ENCODE data around the gene BTBD16.

Gene BTBD16

DNA sequence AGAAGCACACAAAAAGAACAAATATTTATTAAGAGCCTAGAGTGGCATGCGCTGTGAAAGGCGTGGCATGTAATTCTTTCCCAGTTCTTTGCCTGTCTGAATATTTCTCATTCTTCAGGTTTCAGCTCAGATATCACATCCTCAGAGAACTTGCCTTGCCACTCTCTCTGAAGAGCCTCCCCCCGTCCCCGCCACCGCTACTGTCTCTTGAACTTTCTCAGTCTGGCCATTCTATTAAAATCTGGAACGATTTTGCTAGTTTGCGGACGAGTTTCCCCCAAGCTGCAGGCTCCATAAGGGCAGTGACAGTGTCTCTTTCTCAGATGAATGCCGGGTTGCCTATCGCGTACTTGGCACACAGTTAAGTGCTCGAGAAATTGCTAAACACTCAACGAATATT is 102.6 kb downstream of the BTBD16 start:
- H2AK5ac ChIP-seq (ENCODE audit: low read length): no peak overlapping the region
- peak overlapping the region; percentile 62 for H2BK120ac ChIP-seq (ENCODE audit: insufficient read depth, low read length, poor library complexity)
- H3K4me3 ChIP-seq (ENCODE audit: low read depth, low read length): no peak overlapping the region
- no peaks in the 10 kb centered on the region for H3K27me3 ChIP-seq (ENCODE audit: insufficient read depth, low read length)
- peak overlapping the region; percentile 55 for H3K4ac ChIP-seq (ENCODE audit: low read depth, low read length)
- no peak overlapping the region for H3K23ac ChIP-seq (ENCODE audit: low read length)
- peak overlapping the region; percentile 93 for H2AFZ ChIP-seq (ENCODE audit: insufficient read depth, low read length, poor library complexity)
- H3K4me2 ChIP-seq (ENCODE audit: low read length): peak overlapping the region; percentile 81
- H3K14ac ChIP-seq (ENCODE audit: low read length): peak overlapping the region; percentile 92
- peaks cover 7% of the 10 kb centered on the region for H3K79me2 ChIP-seq (ENCODE audit: control insufficient read depth, insufficient read depth, low read length, poor library complexity)
- H2BK5ac ChIP-seq (ENCODE audit: low read depth, low read length, poor library complexity): peak overlapping the region; percentile 78
- no peak overlapping the region for H4K12ac ChIP-seq (ENCODE audit: low read depth, low read length)
- DNase-seq: peak; percentile 64 to 78
- no peak overlapping the region for H3K18ac ChIP-seq (ENCODE audit: low read length)
- H4K91ac ChIP-seq (ENCODE audit: low read depth, low read length): peak overlapping the region; percentile 90
- no peaks in the 10 kb centered on the region for H3K36me3 ChIP-seq (ENCODE audit: control insufficient read depth in 1 of 2, insufficient read depth in 2 of 2, low read length in 2 of 2)
- peak overlapping the region; percentile 93 for H4K8ac ChIP-seq (ENCODE audit: low read depth, low read length)
- peaks cover 2 to 5% of the 10 kb centered on the region in 2 experiments for H3K4me1 ChIP-seq (ENCODE audit: control insufficient read depth in 1 of 2, insufficient read depth in 2 of 2, low read length in 2 of 2)
- no CpG with 5 or more reads among the region's 13 CpGs for WGBS (ENCODE audit: extremely low coverage, insufficient coverage, insufficient read length)
- H3K79me1 ChIP-seq (ENCODE audit: low read length): peaks cover 11% of the 10 kb centered on the region
- no peaks in the 10 kb centered on the region for H3K9me3 ChIP-seq (ENCODE audit: insufficient read depth, low read depth, low read length)
- H2BK12ac ChIP-seq (ENCODE audit: low read length): no peak overlapping the region
- H3K27ac ChIP-seq (ENCODE audit: low read depth, low read length): peak overlapping the region; percentile 38
- H3K9ac ChIP-seq (ENCODE audit: low read length): no peak overlapping the region

DNA sequence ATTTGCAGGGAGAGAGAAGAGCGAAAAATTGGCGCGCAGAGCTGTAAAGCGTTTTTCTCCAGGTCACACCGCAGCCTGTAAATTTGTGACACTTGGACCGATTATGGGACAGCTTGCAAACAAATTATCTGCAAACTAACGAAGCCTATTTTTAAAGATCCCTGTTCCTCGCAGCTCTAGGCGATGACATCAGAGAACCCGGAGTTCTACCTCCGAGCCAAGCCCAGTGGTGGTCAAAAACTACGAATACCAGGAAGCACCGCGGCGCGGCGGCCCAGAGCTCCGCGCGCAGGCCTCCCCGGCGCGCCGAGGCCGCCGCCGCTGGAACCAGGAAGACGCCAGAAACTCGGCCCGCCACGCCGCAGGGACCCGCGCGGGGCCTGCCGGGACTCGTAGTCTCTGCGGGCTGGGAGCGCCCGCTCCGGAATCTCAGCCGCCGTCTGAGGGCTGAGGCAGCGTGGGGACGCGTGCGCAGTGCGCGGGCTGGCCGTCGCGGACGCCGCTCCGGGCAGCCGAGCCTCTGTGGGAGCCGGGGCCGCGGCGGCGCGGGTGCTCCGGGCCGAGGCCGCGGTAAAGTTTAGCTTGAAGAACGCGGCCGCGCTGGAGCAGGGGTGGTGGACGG is 103.3 kb downstream of the BTBD16 start, which contains the start of gene PLEKHA1:
PLEKHA1 (plus strand) TSS at position 472 of the 622 bp plus-strand sequence. CDS start 18,493 bp downstream, outside the sequence.
- Histone ChIP-seq H4K91ac (ENCODE audit: low read depth, low read length) (peak within 1 kb of the TSS; percentile 99), H3K14ac (ENCODE audit: low read length) (peak within 1 kb of the TSS; percentile 92), H2BK5ac (ENCODE audit: low read depth, low read length, poor library complexity) (peak within 1 kb of the TSS; percentile 89), H3K4me2 (ENCODE audit: low read length) (peak within 1 kb of the TSS; percentile 98), H3K36me3 (ENCODE audit: control insufficient read depth in 1 of 2, insufficient read depth in 2 of 2, low read length in 2 of 2) (no peaks in the 10 kb centered on the region), H4K12ac (ENCODE audit: low read depth, low read length) (peak within 1 kb of the TSS; percentile 100), H3K79me1 (ENCODE audit: low read length) (peaks cover 11% of the 10 kb centered on the region), H3K4me1 (ENCODE audit: control insufficient read depth in 1 of 2, insufficient read depth in 2 of 2, low read length in 2 of 2) (peaks cover 2 to 5% of the 10 kb centered on the region in 2 experiments), H3K27me3 (ENCODE audit: insufficient read depth, low read length) (no peaks in the 10 kb centered on the region), H2AK5ac (ENCODE audit: low read length) (no peak within 1 kb of the TSS), H3K18ac (ENCODE audit: low read length) (peak within 1 kb of the TSS; percentile 99), H3K27ac (ENCODE audit: low read depth, low read length) (peak within 1 kb of the TSS; percentile 91), H3K9ac (ENCODE audit: low read length) (peak within 1 kb of the TSS; percentile 86), H4K8ac (ENCODE audit: low read depth, low read length) (peak within 1 kb of the TSS; percentile 98), H3K4ac (ENCODE audit: low read depth, low read length) (peak within 1 kb of the TSS; percentile 55), H3K4me3 (ENCODE audit: low read depth, low read length) (peak within 1 kb of the TSS; percentile 96), H2AFZ (ENCODE audit: insufficient read depth, low read length, poor library complexity) (peak within 1 kb of the TSS; percentile 98), H3K23ac (ENCODE audit: low read length) (no peak within 1 kb of the TSS), H2BK12ac (ENCODE audit: low read length) (peak within 1 kb of the TSS; percentile 90), H2BK120ac (ENCODE audit: insufficient read depth, low read length, poor library complexity) (peak within 1 kb of the TSS; percentile 88), H3K9me3 (ENCODE audit: insufficient read depth, low read depth, low read length) (no peaks in the 10 kb centered on the region), H3K79me2 (ENCODE audit: control insufficient read depth, insufficient read depth, low read length, poor library complexity) (peaks cover 7% of the 10 kb centered on the region)
- no CpG with 5 or more reads among the region's 71 CpGs for WGBS (ENCODE audit: extremely low coverage, insufficient coverage, insufficient read length)
- DNase-seq: peak; percentile 99

DNA sequence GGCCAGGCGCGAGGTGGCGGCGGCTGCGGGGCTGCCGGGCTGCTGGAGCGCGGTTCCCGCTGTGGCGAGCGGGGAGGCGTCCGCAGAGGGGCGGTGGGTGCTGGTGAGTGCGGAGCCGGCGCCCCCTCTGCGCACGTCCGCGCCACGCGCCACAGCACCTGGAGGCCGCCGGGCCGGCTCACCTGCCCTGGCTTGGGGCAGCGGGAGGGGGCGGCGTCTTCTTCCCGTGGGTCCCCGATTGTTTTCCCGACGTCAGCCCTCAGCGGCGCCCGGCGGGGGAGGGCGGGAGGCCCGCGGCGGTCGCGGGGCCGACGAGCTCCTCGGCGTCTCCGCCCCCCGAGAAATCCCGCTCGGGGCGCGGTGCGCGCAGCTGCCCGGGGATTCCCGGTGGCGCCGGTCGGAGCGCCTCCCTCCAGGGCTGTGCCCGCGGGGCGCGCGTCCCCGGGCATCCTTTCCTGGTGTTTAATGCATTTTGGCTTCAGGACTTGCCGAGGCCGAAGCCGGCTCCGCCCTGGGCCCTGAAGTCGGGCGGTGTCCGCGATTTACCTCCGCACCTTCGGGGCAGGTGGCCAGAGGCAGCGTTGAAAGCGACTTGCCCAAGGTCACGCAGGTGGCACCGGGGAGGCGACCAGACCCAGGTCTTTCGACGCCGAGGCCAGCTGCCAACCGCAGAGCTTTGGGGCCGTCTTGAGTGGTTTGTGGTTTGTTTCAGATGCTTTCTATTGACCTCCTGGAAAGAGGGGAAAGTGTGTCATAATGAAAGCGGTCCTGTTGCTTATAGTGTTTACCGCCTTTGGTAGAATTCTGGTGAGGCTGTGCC is 104.0 kb downstream of the BTBD16 start:
- H3K79me2 ChIP-seq (ENCODE audit: control insufficient read depth, insufficient read depth, low read length, poor library complexity): peaks cover 7% of the 10 kb centered on the region
- no peak overlapping the region for H2AK5ac ChIP-seq (ENCODE audit: low read length)
- WGBS (ENCODE audit: extremely low coverage, insufficient coverage, insufficient read length): no CpG with 5 or more reads among the region's 89 CpGs
- H2BK120ac ChIP-seq (ENCODE audit: insufficient read depth, low read length, poor library complexity): peak overlapping the region; percentile 88
- H2BK12ac ChIP-seq (ENCODE audit: low read length): peak overlapping the region; percentile 45
- H4K12ac ChIP-seq (ENCODE audit: low read depth, low read length): peak overlapping the region; percentile 100
- H2AFZ ChIP-seq (ENCODE audit: insufficient read depth, low read length, poor library complexity): peak overlapping the region; percentile 98
- H4K91ac ChIP-seq (ENCODE audit: low read depth, low read length): peak overlapping the region; percentile 99
- H4K8ac ChIP-seq (ENCODE audit: low read depth, low read length): peak overlapping the region; percentile 98
- no peak overlapping the region for H3K23ac ChIP-seq (ENCODE audit: low read length)
- peak overlapping the region; percentile 86 for H3K9ac ChIP-seq (ENCODE audit: low read length)
- H3K4me2 ChIP-seq (ENCODE audit: low read length): peak overlapping the region; percentile 98
- peak overlapping the region; percentile 91 for H3K27ac ChIP-seq (ENCODE audit: low read depth, low read length)
- H3K14ac ChIP-seq (ENCODE audit: low read length): peak overlapping the region; percentile 89
- H3K18ac ChIP-seq (ENCODE audit: low read length): peak overlapping the region; percentile 99
- H3K4me3 ChIP-seq (ENCODE audit: low read depth, low read length): peak overlapping the region; percentile 96
- H3K9me3 ChIP-seq (ENCODE audit: insufficient read depth, low read depth, low read length): no peaks in the 10 kb centered on the region
- peaks cover 11% of the 10 kb centered on the region for H3K79me1 ChIP-seq (ENCODE audit: low read length)
- DNase-seq: peak; percentile 58 to 72
- H3K36me3 ChIP-seq (ENCODE audit: control insufficient read depth in 1 of 2, insufficient read depth in 2 of 2, low read length in 2 of 2): no peaks in the 10 kb centered on the region
- peak overlapping the region; percentile 1 for H3K4ac ChIP-seq (ENCODE audit: low read depth, low read length)
- peak overlapping the region; percentile 89 for H2BK5ac ChIP-seq (ENCODE audit: low read depth, low read length, poor library complexity)
- peaks cover 2 to 5% of the 10 kb centered on the region in 2 experiments for H3K4me1 ChIP-seq (ENCODE audit: control insufficient read depth in 1 of 2, insufficient read depth in 2 of 2, low read length in 2 of 2)
- H3K27me3 ChIP-seq (ENCODE audit: insufficient read depth, low read length): no peaks in the 10 kb centered on the region

DNA sequence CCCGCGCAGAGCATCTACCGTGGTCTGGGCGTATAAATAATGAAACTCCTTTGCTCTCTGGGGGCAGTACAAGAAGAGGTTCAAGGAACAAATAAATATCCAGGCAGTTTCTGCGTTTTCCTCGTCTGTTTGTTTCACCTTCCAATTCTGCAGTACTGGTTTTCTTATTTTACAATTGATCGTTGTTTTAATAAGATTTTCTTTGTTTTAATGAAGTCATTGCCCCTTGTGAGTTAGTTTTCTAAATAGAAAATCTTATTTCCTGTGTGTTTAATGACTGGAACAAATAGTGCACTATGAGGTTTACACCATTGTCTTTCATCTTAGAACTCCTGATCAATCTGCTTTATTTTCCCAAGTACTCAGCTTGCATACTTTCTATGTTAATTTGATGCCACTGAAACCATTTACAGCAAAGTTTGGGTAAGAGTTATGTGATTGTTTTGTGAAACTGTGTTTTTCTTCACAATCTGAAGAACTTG is 104.6 kb downstream of the BTBD16 start:
- no peak overlapping the region for H3K14ac ChIP-seq (ENCODE audit: low read length)
- peak overlapping the region; percentile 16 for H2BK5ac ChIP-seq (ENCODE audit: low read depth, low read length, poor library complexity)
- H4K8ac ChIP-seq (ENCODE audit: low read depth, low read length): no peak overlapping the region
- H3K4me2 ChIP-seq (ENCODE audit: low read length): peak overlapping the region; percentile 98
- H3K9ac ChIP-seq (ENCODE audit: low read length): peak overlapping the region; percentile 86
- H3K79me1 ChIP-seq (ENCODE audit: low read length): peaks cover 11% of the 10 kb centered on the region
- no CpG with 5 or more reads among the region's 7 CpGs for WGBS (ENCODE audit: extremely low coverage, insufficient coverage, insufficient read length)
- no peak overlapping the region for H2AK5ac ChIP-seq (ENCODE audit: low read length)
- H3K27me3 ChIP-seq (ENCODE audit: insufficient read depth, low read length): no peaks in the 10 kb centered on the region
- no peaks in the 10 kb centered on the region for H3K36me3 ChIP-seq (ENCODE audit: control insufficient read depth in 1 of 2, insufficient read depth in 2 of 2, low read length in 2 of 2)
- no peak for DNase-seq
- H3K4me1 ChIP-seq (ENCODE audit: control insufficient read depth in 1 of 2, insufficient read depth in 2 of 2, low read length in 2 of 2): peaks cover 0 to 5% of the 10 kb centered on the region in 2 experiments
- H3K4ac ChIP-seq (ENCODE audit: low read depth, low read length): no peak overlapping the region
- H4K12ac ChIP-seq (ENCODE audit: low read depth, low read length): peak overlapping the region; percentile 4
- peak overlapping the region; percentile 91 for H3K27ac ChIP-seq (ENCODE audit: low read depth, low read length)
- no peak overlapping the region for H2BK120ac ChIP-seq (ENCODE audit: insufficient read depth, low read length, poor library complexity)
- no peak overlapping the region for H4K91ac ChIP-seq (ENCODE audit: low read depth, low read length)
- H2BK12ac ChIP-seq (ENCODE audit: low read length): no peak overlapping the region
- H3K4me3 ChIP-seq (ENCODE audit: low read depth, low read length): peak overlapping the region; percentile 96
- peak overlapping the region; percentile 98 for H2AFZ ChIP-seq (ENCODE audit: insufficient read depth, low read length, poor library complexity)
- H3K9me3 ChIP-seq (ENCODE audit: insufficient read depth, low read depth, low read length): no peaks in the 10 kb centered on the region
- H3K18ac ChIP-seq (ENCODE audit: low read length): no peak overlapping the region
- peaks cover 7% of the 10 kb centered on the region for H3K79me2 ChIP-seq (ENCODE audit: control insufficient read depth, insufficient read depth, low read length, poor library complexity)
- no peak overlapping the region for H3K23ac ChIP-seq (ENCODE audit: low read length)

Measured in trophoblast cell (in vitro differentiated cells and primary cell).